ENCODE measurements around the gene ZNF789.

DNA sequence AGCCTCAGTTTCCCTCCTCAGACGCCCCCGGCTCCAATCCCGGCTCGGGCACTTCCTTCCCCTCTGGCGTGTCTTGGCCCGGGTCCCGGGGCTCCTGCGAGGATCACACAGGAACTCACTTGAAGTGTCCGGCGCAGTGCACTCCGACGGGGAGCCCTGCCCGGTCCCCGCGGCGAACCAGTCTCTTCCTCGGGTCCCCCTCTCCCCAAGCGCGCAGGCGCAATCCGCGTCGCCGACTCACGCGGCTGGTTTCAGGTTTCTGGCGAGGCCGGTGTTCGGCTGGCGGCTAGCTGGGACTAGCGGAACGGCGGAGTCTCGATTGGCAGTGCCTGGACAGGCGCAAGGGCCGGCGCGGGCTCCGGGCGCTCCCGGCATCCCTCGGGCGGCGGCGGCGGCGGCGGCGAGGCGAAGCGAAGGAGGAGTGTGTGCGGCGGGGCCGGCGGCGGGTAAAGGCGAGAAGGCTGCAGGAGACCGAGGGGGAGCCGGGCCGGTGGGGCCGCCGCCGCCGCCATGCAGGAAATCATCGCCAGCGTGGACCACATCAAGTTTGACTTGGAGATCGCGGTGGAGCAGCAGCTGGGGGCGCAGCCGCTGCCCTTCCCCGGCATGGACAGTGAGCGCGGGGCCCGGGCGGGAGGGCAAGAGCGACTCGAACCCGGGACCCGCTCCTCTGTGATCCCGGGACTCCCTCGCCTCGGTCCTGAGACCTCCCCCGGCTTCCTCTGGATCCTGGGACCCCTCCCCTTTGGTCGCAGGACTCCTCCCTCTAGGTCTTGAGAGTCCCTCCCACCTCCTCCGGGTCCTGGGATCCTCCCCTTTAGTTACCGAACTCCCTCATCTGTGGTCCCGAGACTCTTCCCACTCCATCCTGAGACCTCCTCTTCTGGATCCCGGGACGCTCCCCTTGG is 33.9 kb upstream of the ZNF789 start, which contains the start of the genes CPSF4 and PTCD1:
- TF ChIP-seq, protein P1, sequence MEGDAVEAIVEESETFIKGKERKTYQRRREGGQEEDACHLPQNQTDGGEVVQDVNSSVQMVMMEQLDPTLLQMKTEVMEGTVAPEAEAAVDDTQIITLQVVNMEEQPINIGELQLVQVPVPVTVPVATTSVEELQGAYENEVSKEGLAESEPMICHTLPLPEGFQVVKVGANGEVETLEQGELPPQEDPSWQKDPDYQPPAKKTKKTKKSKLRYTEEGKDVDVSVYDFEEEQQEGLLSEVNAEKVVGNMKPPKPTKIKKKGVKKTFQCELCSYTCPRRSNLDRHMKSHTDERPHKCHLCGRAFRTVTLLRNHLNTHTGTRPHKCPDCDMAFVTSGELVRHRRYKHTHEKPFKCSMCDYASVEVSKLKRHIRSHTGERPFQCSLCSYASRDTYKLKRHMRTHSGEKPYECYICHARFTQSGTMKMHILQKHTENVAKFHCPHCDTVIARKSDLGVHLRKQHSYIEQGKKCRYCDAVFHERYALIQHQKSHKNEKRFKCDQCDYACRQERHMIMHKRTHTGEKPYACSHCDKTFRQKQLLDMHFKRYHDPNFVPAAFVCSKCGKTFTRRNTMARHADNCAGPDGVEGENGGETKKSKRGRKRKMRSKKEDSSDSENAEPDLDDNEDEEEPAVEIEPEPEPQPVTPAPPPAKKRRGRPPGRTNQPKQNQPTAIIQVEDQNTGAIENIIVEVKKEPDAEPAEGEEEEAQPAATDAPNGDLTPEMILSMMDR (IDR thresholded peaks at IDR 0.05; ENCODE audit: low read length), result no peak
- TF ChIP-seq EZH2 (IDR thresholded peaks at IDR 0.05; ENCODE audit: borderline replicate concordance, low read length), result no peak

Data from OCI-LY1 (cell line).